IPS DF 4.7 (cell line): ENCODE measurements around the gene DLG2.

ENCODE experiments used
- DNase-seq: peaks from one replicate; pipeline ENCODE4 v3.0.0-alpha.2; 2013; ENCODE audit warnings: low spot score; ENCODE audit errors: extremely low read depth

The DLG2 gene

GRCh38 chr11:85558411-85558810 lies 68.7 kb downstream of the DLG2 start:
- no peak for DNase-seq

GRCh38 chr11:85551881-85552280 lies 75.3 kb downstream of the DLG2 start:
- DNase-seq, result no peak

GRCh38 chr11:85541683-85542082 lies 85.5 kb downstream of the DLG2 start:
- DNase-seq, result no peak

GRCh38 chr11:85540635-85541205 lies 86.4 kb downstream of the DLG2 start:
- DNase-seq, result no peak

GRCh38 chr11:85540181-85540580 lies 87.0 kb downstream of the DLG2 start:
- no peak for DNase-seq

GRCh38 chr11:85539740-85540139 lies 87.4 kb downstream of the DLG2 start:
- no peak for DNase-seq

- no peak for DNase-seq
Measured at GRCh38 chr11:85539029-85539689, 88.0 kb downstream of the DLG2 start.

GRCh38 chr11:85536438-85536837 lies 90.7 kb downstream of the DLG2 start:
- no peak for DNase-seq

- DNase-seq, result no peak
Measured at GRCh38 chr11:85534806-85535205, 92.3 kb downstream of the DLG2 start.

GRCh38 chr11:85531191-85531897 lies 95.8 kb downstream of the DLG2 start:
- DNase-seq, result no peak

- DNase-seq, result no peak
Measured at GRCh38 chr11:85530634-85531033, 96.5 kb downstream of the DLG2 start.

- DNase-seq, result no peak
Measured at GRCh38 chr11:85526564-85526963, 100.6 kb downstream of the DLG2 start.

GRCh38 chr11:85525686-85526085 lies 101.5 kb downstream of the DLG2 start:
- no peak for DNase-seq

- no peak for DNase-seq
Measured at GRCh38 chr11:85517272-85517671, 109.9 kb downstream of the DLG2 start.

- no peak for DNase-seq
Measured at GRCh38 chr11:85495918-85496317, 131.2 kb downstream of the DLG2 start.

- DNase-seq, result no peak
Measured at GRCh38 chr11:85494396-85494795, 132.7 kb downstream of the DLG2 start.

- DNase-seq, result no peak
Measured at GRCh38 chr11:85485902-85486301, 141.2 kb downstream of the DLG2 start.

- DNase-seq, result no peak
Measured at GRCh38 chr11:85483861-85484260, 143.3 kb downstream of the DLG2 start.

GRCh38 chr11:85481862-85482261 lies 145.3 kb downstream of the DLG2 start:
- DNase-seq, result no peak

- no peak for DNase-seq
Measured at GRCh38 chr11:85475660-85476517, 151.3 kb downstream of the DLG2 start.

GRCh38 chr11:85472953-85473352 lies 154.2 kb downstream of the DLG2 start:
- DNase-seq, result no peak

- no peak for DNase-seq
Measured at GRCh38 chr11:85464283-85464682, 162.9 kb downstream of the DLG2 start.
